CD4-positive, alpha-beta T cell treated with Interleukin-4 for 1 hour (primary cell): ENCODE data around the gene FASTKD1.
"Not testable (repeated sequence)": the region's sequence is repeated elsewhere in the genome, so short reads cannot be mapped to it uniquely, and the experiment has no call there.

Experiments used
- DNase-seq, 2 donors: peaks; one replicate each; pipeline ENCODE4 v3.0.0-alpha.2; 2020 to 2022

FASTKD1 gene

DNA sequence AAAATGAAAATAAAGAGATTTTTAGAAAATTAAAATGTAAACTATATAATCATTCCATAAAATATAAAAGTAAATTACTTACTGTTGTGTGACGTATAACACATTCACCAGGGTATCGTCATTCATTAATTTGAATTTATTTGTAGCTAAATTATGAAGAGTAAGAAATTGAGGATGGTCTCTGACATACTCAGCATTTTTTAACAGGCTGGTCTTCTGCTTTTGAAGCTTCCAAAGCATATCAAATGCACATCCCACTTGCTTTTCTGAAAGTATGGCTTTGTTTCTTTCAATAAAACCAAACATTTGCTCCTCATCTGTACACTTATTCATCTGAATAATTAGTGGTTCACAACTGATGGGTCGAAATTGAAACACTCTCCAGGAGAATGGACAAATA lies 2.1 kb downstream of the FASTKD1 start:
- no peak for DNase-seq

DNA sequence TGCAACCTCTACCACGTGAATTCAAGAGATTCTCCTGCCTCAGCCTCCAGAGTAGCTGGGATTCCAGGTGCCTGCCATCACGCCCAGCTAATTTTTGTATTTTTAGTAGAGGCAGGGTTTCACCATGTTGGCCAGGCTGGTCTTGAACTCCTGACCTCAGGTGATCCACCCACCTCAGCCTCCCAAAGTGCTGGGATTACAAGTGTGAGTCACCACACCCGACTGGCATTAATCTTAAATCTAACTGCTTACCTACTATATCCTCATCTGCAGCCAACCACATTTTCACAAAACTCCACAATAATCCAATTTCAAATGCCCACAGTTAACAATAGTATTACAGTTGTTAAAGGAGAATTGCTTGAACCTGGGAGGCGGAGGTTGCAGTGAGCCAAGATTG lies 2.9 kb downstream of the FASTKD1 start:
- DNase-seq: not testable (repeated sequence)

DNA sequence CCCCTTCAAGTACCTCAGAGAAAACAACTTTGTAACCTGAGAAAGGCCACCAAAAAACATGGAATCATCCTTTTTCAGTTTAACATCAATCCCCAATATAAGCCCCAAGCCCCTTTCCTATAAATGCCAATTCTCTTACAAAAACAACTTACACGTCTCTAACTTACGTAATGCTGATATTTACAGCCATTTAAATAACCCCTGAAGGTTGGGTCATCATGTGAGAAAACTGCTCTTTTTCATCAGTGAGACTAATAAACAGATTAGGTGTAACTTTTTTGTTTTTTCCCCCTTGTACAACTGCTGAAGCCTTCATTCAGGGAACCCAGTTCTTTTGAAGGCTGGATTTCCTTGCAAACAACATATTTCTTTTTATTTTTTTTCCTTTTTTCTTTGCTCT lies 3.7 kb downstream of the FASTKD1 start:
- DNase-seq: no peak

DNA sequence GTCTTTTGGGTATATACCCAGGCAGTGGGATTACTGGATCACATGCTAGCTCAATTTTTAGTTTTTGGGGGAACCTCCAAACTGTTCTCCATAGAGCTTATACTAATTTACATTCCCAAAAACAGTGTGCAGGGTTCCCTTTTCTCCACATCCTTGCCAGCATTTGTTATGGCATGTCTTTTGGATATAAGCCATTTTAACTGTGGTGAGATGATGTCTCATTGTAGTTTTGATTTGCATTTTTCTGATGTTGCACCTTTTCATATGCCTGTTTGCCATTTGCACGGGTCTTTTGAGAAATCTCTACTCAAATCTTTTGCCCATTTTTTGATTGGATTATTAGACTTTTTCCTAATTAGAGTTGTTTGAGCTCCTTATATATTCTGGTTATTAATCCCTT lies 8.0 kb downstream of the FASTKD1 start:
- DNase-seq: no peak

DNA sequence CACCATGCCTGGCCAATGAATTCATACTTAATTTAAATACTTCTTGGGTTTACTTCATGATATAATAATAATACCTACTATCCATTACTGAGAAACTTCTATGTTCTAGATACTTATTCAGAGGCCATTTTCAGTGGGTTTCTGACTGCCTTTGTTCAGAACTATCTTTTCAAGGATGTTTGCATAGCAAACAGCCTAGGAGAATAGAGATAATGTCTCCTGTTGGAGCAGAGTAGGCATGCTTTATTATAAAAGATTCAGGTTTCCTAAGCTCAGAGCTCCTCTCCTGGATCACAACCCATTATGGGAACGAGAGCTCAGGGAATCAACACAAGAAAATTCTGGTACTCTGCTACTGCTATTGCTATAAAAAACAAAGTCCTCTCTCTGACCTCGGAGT lies 11.1 kb downstream of the FASTKD1 start:
- no peak for DNase-seq

- not testable (repeated sequence) for DNase-seq
Observed at GRCh38 chr2:169562084-169562483, 11.6 kb downstream of the FASTKD1 start.

GRCh38 chr2:169561364-169561763 lies 12.3 kb downstream of the FASTKD1 start:
- no peak for DNase-seq

DNA sequence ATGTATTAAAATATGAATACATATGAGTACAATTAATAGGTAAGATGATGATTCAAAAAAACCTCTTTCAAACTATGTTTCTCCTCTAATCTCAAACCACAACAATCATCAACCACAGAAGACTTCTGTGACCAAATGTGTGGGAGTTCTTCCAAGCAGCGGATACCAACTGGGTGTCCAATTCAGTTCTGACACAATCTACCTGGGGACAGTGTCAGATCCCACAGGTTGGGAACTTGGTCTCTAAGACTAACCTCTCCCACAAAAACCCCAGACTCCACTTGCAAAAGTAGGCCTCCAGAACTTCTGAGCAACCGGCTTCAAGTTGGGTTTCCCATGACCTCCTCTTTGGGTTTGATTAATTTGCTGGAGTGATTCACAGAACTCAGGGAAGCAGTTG lies 26.9 kb downstream of the FASTKD1 start:
- DNase-seq: no peak

DNA sequence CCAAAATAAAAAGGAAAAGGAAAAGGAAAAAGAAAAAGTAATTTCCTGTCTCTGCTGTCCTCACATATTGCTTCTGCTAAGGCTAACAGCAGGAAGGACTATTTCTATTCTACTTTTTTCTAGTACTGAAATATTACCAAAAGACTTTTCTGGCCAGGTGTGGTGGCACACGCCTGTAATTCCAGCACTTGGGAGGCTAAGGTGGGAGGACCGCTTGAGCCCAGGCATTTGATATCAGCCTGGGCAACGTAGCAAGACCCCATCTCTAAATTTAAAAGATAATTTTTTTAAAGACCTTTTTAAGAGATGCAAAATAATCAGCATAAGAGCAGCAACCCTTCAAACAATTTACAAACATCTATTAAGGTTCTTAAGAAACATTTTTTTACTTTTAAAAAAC lies 31.2 kb downstream of the FASTKD1 start:
- no peak for DNase-seq

DNA sequence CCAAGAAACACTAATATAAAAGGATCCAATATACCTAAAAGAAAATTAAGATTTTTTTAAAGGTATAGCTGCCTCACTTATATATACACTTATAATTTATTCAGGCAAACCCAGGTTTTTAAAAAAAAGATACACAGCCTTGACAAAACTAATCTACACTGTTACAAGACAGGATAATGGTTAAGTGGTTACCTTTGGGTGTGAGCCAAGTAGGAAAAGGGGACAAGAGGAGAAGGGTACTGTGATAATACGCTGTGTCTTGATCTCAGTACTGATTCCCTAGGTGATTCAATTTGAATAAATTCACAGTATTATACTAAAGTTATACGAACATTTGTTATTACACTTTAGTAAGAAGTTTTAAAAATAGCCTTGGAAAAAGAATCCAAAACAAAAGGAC lies 33.5 kb downstream of the FASTKD1 start:
- no peak for DNase-seq

DNA sequence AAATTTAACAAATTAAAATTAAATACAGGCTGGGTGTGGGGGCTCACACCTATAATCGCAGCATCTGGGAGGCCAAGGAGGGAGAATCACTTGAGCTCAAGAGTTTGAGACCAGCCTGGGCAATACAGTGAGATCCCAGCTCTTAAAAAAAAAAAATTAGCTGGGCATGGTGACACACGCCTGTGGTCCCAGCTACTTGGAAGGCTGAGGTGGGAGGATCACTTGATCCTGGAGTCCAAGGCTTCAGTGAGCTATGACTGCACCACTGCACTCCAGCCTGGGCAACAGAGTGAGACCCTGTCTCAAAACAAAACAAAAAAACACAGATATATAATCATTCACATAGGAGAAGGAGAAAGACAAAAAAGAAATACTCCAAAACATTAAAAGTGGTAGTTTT lies 34.2 kb downstream of the FASTKD1 start:
- DNase-seq: not testable (repeated sequence)

DNA sequence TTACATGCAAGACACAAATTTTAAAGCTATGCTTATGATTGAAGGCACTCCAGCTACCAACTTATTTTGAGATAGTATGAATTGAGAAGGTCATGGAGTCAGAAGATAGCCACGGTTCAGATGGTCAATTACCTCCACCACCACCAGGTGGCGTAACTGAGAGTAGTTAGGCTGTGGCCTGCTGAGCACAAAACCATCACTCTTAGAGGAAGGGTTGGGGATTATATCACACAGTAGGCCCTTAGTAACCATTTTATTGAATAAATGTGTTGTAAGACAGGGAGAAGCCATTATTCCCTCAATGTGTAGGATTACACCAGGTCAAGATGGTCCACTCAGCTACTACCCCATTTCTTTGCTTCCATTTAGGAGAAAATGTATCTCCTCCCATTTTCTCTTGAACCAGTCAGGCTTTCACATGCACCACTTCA lies 45.4 kb downstream of the FASTKD1 start:
- DNase-seq: peak; percentile 64 to 72

DNA sequence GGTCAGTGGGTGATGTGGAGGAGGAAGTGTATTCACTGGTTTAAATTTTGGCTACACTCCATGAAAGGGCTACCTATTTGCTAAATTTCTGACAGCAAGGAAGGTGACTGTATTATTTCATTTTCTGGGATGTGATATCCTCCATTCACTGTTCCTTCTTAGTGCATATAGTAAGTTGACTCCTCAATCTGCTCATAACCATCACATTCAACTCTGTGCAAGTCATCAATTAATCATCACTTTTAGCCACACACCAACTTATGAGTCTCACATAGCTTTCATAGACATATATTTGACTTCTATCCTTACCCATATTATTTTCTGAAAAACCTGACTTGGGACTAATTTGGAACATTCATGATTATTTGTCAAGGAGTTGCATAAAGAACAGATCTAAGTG lies 47.2 kb downstream of the FASTKD1 start:
- DNase-seq: no peak

DNA sequence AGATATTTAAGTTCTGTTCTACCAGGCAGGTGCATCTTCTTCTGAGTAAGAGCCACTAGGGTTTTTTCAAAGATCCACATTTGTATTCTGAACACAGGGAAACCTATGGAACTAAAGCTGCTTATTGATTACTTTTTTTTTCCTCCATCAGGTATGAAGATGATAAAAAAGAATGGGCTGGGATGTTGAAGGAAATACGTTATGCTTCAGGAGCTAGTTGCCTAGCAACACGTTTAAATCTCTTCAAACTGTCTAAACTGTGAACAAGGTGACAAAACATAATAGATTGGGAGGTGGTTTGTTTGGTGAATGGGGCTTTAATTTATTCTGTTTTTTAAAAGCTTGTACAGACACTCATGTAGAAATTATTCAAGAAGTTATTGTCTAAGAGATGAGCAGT lies 48.2 kb downstream of the FASTKD1 start:
- no peak for DNase-seq

DNA sequence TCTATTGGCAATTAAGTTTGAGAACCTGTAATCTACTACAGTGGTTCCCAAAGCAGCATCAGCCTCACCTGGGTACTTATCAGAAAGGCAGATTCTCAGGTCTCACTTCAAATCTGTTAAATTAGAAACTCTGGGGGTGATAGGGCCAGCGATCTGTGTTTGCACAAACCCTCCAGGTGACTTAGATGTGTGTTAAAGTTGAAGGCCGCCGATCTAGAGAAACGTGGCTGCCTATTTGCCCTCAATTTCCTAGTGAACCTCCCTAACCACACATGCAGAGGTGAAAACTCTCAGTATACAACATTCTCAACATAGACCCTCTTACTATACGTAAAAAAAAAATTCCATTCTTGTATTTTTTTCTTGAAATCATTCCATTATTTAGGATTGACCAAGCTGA lies 50.0 kb downstream of the FASTKD1 start:
- no peak for DNase-seq

DNA sequence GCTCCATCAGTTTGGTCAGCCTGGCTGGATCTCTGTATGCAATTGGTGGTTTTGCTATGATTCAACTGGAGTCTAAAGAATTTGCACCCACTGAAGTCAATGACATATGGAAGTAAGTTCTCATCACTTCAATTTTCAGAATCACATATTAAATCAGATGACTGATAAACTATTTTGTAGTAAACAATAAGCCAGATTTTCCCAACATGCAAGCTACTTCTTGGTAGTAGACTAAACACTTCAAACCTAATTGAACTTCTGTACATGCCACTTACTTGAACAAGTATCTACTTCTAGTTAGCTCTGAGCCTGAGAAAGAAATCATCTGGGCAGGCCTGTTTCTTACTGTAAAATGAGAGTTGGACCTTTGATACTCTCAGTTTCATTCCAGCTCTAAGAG lies 52.8 kb downstream of the FASTKD1 start:
- no peak for DNase-seq

DNA sequence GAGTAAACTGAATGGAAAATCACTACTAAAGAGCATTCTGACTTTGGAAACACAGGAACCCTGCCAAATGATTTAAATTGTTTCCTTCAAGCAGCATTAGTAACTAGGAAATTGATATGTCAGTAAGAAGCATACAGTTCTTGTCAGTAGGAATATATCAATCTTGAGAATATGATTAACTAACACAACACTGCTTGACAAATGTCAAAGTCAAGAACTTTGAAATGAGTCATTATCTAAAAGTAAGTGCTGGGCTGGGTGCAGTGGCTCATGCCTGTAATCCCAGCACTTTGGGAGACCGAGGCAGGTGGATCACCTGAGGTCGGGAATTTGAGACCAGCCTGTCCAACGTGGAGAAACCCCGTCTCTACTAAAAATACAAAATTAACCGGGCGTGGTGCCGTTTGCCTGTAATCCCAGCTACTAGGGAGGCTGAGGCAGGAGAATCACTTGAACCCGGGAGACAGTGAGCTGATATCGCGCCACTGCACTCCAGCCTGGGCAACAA lies 57.1 kb downstream of the FASTKD1 start:
- not testable (repeated sequence) for DNase-seq

GRCh38 chr2:169514758-169515157 lies 58.9 kb downstream of the FASTKD1 start:
- not testable (repeated sequence) for DNase-seq

- DNase-seq: no peak
Observed at GRCh38 chr2:169513926-169514325, 59.7 kb downstream of the FASTKD1 start.

DNA sequence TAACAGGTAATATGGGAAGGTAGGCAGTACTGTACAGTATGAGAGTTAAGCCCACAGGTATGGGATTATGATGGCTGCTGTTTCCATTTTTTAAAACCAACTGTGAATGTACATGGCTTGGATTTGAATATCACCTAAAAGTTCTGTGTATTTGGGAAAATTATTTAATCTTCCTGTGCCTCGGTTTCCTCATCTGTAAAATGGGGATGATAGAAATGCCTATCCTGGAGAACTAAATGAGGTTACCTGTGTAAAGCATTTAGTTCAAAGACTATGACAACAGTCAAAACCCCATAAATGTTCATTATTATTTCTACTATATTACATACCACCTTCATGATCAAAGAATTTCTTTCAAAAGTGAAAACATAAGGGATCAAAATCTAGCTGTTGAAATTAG lies 60.6 kb downstream of the FASTKD1 start:
- DNase-seq: no peak

- no peak for DNase-seq
Observed at GRCh38 chr2:169512525-169512924, 61.1 kb downstream of the FASTKD1 start.

GRCh38 chr2:169511818-169512217 lies 61.8 kb downstream of the FASTKD1 start:
- DNase-seq: no peak

- no peak for DNase-seq
Observed at GRCh38 chr2:169510496-169510895, 63.2 kb downstream of the FASTKD1 start.

- no peak for DNase-seq
Observed at GRCh38 chr2:169509955-169510354, 63.7 kb downstream of the FASTKD1 start.

GRCh38 chr2:169509298-169509885 lies 64.3 kb downstream of the FASTKD1 start, which contains the start of gene KLHL41:
KLHL41 (plus strand) TSS chr2:169509702; CDS start chr2:169509779, 77 bp downstream.
- DNase-seq: no peak
